Measurements from ENCODE around the gene PDZD4.

The PDZD4 gene

GRCh38 chrX:153781428-153782047, 48.8 kb downstream of the PDZD4 start:
- no peak for TF ChIP-seq CTCF (IDR thresholded peaks at IDR 0.05; ENCODE audit: low read depth, low read length)
- no peak for TF ChIP-seq EZH2phosphoT487 (IDR thresholded peaks at IDR 0.05; ENCODE audit: low read depth)
- H3K9ac ChIP-seq (ENCODE audit: low read length), result no peak overlapping the region
- H3K79me2 ChIP-seq (ENCODE audit: low read length), result no peaks in the 10 kb centered on the region
- H4K20me1 ChIP-seq (ENCODE audit: insufficient read depth, low read length), result no peaks in the 10 kb centered on the region
- no peaks in the 10 kb centered on the region for H3K36me3 ChIP-seq (replicated peaks; ENCODE audit: low read depth, low read length)
- H3K4me3 ChIP-seq (ENCODE audit: low read length), result no peak overlapping the region
- no peak overlapping the region for H3K27ac ChIP-seq (ENCODE audit: low read length)
- no peaks in the 10 kb centered on the region for H3K9me3 ChIP-seq (ENCODE audit: insufficient read depth, low read length)
- no peak overlapping the region for H3K4me2 ChIP-seq (ENCODE audit: low read length)
- H3K27me3 ChIP-seq (ENCODE audit: low read depth, low read length), result no peaks in the 10 kb centered on the region
- H2AFZ ChIP-seq (ENCODE audit: low read depth, low read length), result no peak overlapping the region
- H3K4me1 ChIP-seq (ENCODE audit: low read length), result no peaks in the 10 kb centered on the region

- no peaks in the 10 kb centered on the region for H3K27me3 ChIP-seq (ENCODE audit: low read depth, low read length)
- no peaks in the 10 kb centered on the region for H3K79me2 ChIP-seq (ENCODE audit: low read length)
- H2AFZ ChIP-seq (ENCODE audit: low read depth, low read length), result no peak within 1 kb of the TSS
- no peaks in the 10 kb centered on the region for H4K20me1 ChIP-seq (ENCODE audit: insufficient read depth, low read length)
- no peaks in the 10 kb centered on the region for H3K4me1 ChIP-seq (ENCODE audit: low read length)
- no peak within 1 kb of the TSS for H3K4me3 ChIP-seq (ENCODE audit: low read length)
- no peak within 1 kb of the TSS for H3K27ac ChIP-seq (ENCODE audit: low read length)
- H3K4me2 ChIP-seq (ENCODE audit: low read length), result no peak within 1 kb of the TSS
- no peaks in the 10 kb centered on the region for H3K36me3 ChIP-seq (replicated peaks; ENCODE audit: low read depth, low read length)
- H3K9ac ChIP-seq (ENCODE audit: low read length), result no peak within 1 kb of the TSS
- no peaks in the 10 kb centered on the region for H3K9me3 ChIP-seq (ENCODE audit: insufficient read depth, low read length)
- TF ChIP-seq CTCF (IDR thresholded peaks at IDR 0.05; ENCODE audit: low read depth, low read length) (no peak), EZH2phosphoT487 (IDR thresholded peaks at IDR 0.05; ENCODE audit: low read depth) (no peak)
These were observed 49.5 kb downstream of the PDZD4 start, which contains the start of gene SRPK3 for GRCh38 chrX:153780678-153781427. Gene SRPK3 (plus strand): TSS chrX:153781041. CDS start chrX:153781087, 46 bp downstream.

DNA sequence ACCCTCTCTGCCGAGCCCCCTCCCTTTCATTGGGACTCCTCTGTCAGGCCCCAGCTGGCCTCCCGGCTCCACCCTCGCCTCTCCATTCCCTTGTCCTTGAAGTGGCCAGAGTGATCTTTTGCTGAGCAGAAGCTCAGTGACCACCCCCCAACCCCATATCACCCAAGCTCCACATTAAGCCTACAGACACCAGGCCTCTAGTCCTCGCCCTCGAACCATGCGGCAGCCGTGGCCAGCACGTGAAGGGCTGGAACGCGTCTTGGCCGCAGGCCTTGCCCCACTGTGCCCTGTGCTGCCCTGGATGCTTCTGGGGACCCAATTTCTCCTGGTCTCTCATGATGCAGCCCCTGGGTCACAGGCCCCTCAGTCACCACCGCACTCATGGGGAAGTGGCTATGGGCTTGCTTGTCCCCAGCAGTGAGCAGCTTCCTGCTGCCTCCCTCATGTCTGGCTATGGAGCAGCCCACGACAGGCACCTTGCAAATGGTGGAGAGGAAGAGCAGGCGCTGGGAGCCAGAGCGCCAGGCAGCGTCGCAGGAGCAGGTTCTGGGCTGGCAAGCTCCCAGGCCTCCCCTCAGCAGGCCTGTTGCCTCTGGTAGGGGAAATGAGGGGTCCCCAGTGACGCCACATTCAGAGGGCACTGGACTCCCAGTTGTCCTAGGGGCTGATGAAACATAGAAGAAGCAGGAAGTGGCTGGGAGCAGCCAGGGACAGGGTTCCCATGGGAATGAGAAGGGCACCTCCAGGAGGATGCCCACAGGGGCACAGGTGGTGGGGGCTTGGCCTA, 50.3 kb downstream of the PDZD4 start:
- Histone ChIP-seq H2AFZ (ENCODE audit: low read depth, low read length) (no peak overlapping the region), H3K9me3 (ENCODE audit: insufficient read depth, low read length) (no peaks in the 10 kb centered on the region), H3K4me3 (ENCODE audit: low read length) (no peak overlapping the region), H3K79me2 (ENCODE audit: low read length) (no peaks in the 10 kb centered on the region), H4K20me1 (ENCODE audit: insufficient read depth, low read length) (no peaks in the 10 kb centered on the region), H3K4me1 (ENCODE audit: low read length) (no peaks in the 10 kb centered on the region), H3K27ac (ENCODE audit: low read length) (no peak overlapping the region), H3K4me2 (ENCODE audit: low read length) (no peak overlapping the region), H3K36me3 (replicated peaks; ENCODE audit: low read depth, low read length) (no peaks in the 10 kb centered on the region), H3K9ac (ENCODE audit: low read length) (no peak overlapping the region), H3K27me3 (ENCODE audit: low read depth, low read length) (no peaks in the 10 kb centered on the region)
- no peak for TF ChIP-seq CTCF (IDR thresholded peaks at IDR 0.05; ENCODE audit: low read depth, low read length)
- no peak for TF ChIP-seq EZH2phosphoT487 (IDR thresholded peaks at IDR 0.05; ENCODE audit: low read depth)

DNA sequence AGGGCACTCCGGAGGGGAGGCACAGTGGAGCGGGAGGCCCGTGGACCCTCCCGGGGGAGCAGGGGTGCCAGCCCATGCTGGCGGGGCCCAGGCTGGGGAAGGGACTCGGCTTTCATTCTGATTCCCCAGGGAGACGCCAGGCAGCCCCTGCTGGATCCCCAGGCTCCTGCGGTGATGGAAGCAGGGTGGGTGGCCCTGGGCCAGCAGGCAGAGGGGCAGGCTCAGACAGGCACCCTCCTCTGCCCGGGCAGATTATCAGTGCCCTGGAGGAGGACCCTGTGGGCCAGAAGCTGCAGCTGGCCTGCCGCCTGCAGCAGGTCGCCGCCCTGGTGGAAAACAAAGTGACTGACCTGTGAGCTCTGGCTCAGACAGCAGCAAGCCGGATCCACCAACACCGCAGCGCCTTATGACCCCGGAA, 51.7 kb downstream of the PDZD4 start:
- Histone ChIP-seq H3K27ac (ENCODE audit: low read length) (no peak overlapping the region), H3K4me2 (ENCODE audit: low read length) (no peak overlapping the region), H3K9me3 (ENCODE audit: insufficient read depth, low read length) (no peaks in the 10 kb centered on the region), H3K27me3 (ENCODE audit: low read depth, low read length) (no peaks in the 10 kb centered on the region), H3K4me1 (ENCODE audit: low read length) (no peaks in the 10 kb centered on the region), H4K20me1 (ENCODE audit: insufficient read depth, low read length) (no peaks in the 10 kb centered on the region), H3K9ac (ENCODE audit: low read length) (no peak overlapping the region), H3K36me3 (replicated peaks; ENCODE audit: low read depth, low read length) (no peaks in the 10 kb centered on the region), H3K79me2 (ENCODE audit: low read length) (no peaks in the 10 kb centered on the region), H2AFZ (ENCODE audit: low read depth, low read length) (no peak overlapping the region), H3K4me3 (ENCODE audit: low read length) (no peak overlapping the region)
- TF ChIP-seq EZH2phosphoT487 (IDR thresholded peaks at IDR 0.05; ENCODE audit: low read depth), result no peak
- no peak; the same call in 1 of the 2 replicates for TF ChIP-seq CTCF (IDR thresholded peaks at IDR 0.05; ENCODE audit: low read depth, low read length)
